Caco-2 (cell line): ENCODE measurements around the gene PCED1B. TPM values are rescaled to one million over a fixed set of nuclear protein-coding genes. Genes with fewer than 3 reads are reported as not detected.

Source experiments
- BruUV-seq: library from RNA; stranded (reverse); fragments of 400-500 nt; replicated peaks from 2 replicates; lab custom pipeline; 2021; lab: Mats Ljungman, UMichigan
- CTCF ChIA-PET: fragments of 300-600 bp; sonication (Branson Sonifier 250); formaldehyde crosslinking; loops from one replicate; lab custom pipeline; 2022; ENCODE audit warnings: antibody characterized with exemption; lab: Charles Lee
- POLR2A ChIA-PET: fragments of 300-600 bp; sonication (Branson Sonifier 250); formaldehyde crosslinking; loops from one replicate; lab custom pipeline; 2022; ENCODE audit warnings: antibody characterized with exemption; lab: Charles Lee
- DNase-seq, 2 experiments: peaks; one replicate each; pipeline versions ENCODE4 v3.0.0 to v3.0.0-alpha.2; 2020 to 2022
- H3K27me3 ChIP-seq: replicated peaks from 2 replicates; pipeline ENCODE4 v1.6.0; 2011; ENCODE audit warnings: low read length; ENCODE audit not compliant: control insufficient read depth, insufficient read depth
- H3K36me3 ChIP-seq: 2 replicates; pipeline ENCODE4 v1.5.1; 2011; ENCODE audit warnings: low read length; ENCODE audit not compliant: control insufficient read depth, insufficient read depth
- H3K4me1 ChIP-seq: fragments of 250-450 bp; sonication (Bioruptor Pico); 2 replicates; pipeline ENCODE4 v1.5.1; 2020; ENCODE audit warnings: mild to moderate bottlenecking
- H3K4me3 ChIP-seq: 2 replicates; pipeline ENCODE4 v1.5.1; 2011; ENCODE audit warnings: low read depth, mild to moderate bottlenecking, control low read depth, low read length
- H3K9me3 ChIP-seq: fragments of 250-450 bp; sonication (Bioruptor Pico); 2 replicates; pipeline ENCODE4 v1.5.1; 2020; ENCODE audit warnings: mild to moderate bottlenecking, moderate library complexity
- H3K27ac Mint-ChIP-seq: one replicate; pipeline ENCODE4 v1.8.0; 2022; ENCODE audit warnings: mixed read lengths; ENCODE audit not compliant: unreplicated experiment
- H3K27me3 Mint-ChIP-seq: one replicate; pipeline ENCODE4 v1.8.0; 2022; ENCODE audit warnings: mixed read lengths; ENCODE audit not compliant: insufficient read depth, unreplicated experiment
- H3K36me3 Mint-ChIP-seq: one replicate; pipeline ENCODE4 v1.8.0; 2022; ENCODE audit warnings: mild to moderate bottlenecking, mixed read lengths; ENCODE audit not compliant: insufficient read depth, unreplicated experiment
- H3K4me1 Mint-ChIP-seq: one replicate; pipeline ENCODE4 v1.8.0; 2022; ENCODE audit warnings: low read depth, mixed read lengths; ENCODE audit not compliant: unreplicated experiment
- H3K4me3 Mint-ChIP-seq: one replicate; pipeline ENCODE4 v1.8.0; 2022; ENCODE audit warnings: mild to moderate bottlenecking, moderate library complexity, mixed read lengths; ENCODE audit not compliant: unreplicated experiment
- H3K9me3 Mint-ChIP-seq: one replicate; pipeline ENCODE4 v1.8.0; 2022; ENCODE audit warnings: mixed read lengths; ENCODE audit not compliant: unreplicated experiment
- intact Hi-C: fragments of 100-400 bp; cut with micrococcal nuclease; formaldehyde crosslinking; loops from one replicate; pipeline ENCODE4 v1.10.0; 2022; ENCODE audit not compliant: unreplicated experiment
- total RNA-seq: library from RNA; stranded (reverse); gene quantifications from 2 replicates; pipeline ENCODE4 v1.2.3, GENCODE V29; 2022
- TF ChIP-seq, protein P1 (sequence below), 2 experiments: fragments of 200-600 bp in 1 of 2; IDR thresholded peaks; 1 replicate in 1 of 2; 2 replicates in 1 of 2; pipeline versions ENCODE4 v1.5.1 to v1.8.0; 2011 to 2022; ENCODE audit warnings: antibody characterized with exemption in 1 of 2, control low read depth in 1 of 2, inconsistent platforms in 1 of 2, low read depth in 1 of 2, low read length in 1 of 2, mild to moderate bottlenecking in 1 of 2, moderate library complexity in 1 of 2; ENCODE audit not compliant: insufficient read depth in 1 of 2, severe bottlenecking in 1 of 2, unreplicated experiment in 1 of 2

PCED1B gene
- total RNA-seq, 1 experiment from 2014 or later, result 7.0 TPM

DNA sequence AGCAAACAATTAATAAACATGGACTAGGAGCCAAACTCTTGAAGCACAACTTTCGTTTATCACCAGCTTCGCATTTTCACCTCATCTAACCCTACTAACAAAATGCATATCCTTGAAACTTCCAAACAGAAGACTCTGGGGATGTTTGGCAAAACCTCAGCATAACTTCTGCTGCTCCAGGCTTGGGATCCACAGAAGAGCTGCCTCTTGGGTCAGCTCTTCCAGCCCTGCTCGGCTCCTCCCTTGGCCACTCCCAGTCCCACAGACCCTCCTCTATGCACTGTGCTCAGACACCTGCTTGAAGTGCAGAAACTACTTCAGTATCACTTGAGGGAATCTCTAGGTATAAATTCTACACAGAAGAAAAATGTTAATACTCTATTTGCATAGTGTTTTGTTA, 110.3 kb downstream of the PCED1B start:
- TF ChIP-seq, protein P1, sequence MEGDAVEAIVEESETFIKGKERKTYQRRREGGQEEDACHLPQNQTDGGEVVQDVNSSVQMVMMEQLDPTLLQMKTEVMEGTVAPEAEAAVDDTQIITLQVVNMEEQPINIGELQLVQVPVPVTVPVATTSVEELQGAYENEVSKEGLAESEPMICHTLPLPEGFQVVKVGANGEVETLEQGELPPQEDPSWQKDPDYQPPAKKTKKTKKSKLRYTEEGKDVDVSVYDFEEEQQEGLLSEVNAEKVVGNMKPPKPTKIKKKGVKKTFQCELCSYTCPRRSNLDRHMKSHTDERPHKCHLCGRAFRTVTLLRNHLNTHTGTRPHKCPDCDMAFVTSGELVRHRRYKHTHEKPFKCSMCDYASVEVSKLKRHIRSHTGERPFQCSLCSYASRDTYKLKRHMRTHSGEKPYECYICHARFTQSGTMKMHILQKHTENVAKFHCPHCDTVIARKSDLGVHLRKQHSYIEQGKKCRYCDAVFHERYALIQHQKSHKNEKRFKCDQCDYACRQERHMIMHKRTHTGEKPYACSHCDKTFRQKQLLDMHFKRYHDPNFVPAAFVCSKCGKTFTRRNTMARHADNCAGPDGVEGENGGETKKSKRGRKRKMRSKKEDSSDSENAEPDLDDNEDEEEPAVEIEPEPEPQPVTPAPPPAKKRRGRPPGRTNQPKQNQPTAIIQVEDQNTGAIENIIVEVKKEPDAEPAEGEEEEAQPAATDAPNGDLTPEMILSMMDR (IDR thresholded peaks at IDR 0.05; ENCODE audit: insufficient read depth in 1 of 2, low read depth in 1 of 2, low read length in 1 of 2, severe bottlenecking in 1 of 2, unreplicated experiment in 1 of 2), result no peak
- Histone ChIP-seq H3K36me3 (no peaks in the 10 kb centered on the region), H3K4me1 (peaks cover 22% of the 10 kb centered on the region), H3K9me3 (no peaks in the 10 kb centered on the region), H3K27me3 (no peaks in the 10 kb centered on the region), H3K4me3 (no peak overlapping the region)
- Mint-ChIP-seq H3K4me1 (peaks cover 19% of the 10 kb centered on the region), H3K27me3 (no peaks in the 10 kb centered on the region), H3K36me3 (no peaks in the 10 kb centered on the region), H3K4me3 (no peak overlapping the region), H3K27ac (no peak overlapping the region), H3K9me3 (no peaks in the 10 kb centered on the region)
- intact Hi-C loops, result loop anchor here (5.0 kb wide), 1 partner anchor 118 kb away; no protein-coding TSS in a partner anchor
- no peak for DNase-seq
- CTCF ChIA-PET, result no interaction called here
- POLR2A ChIA-PET, result no interaction called here
- BruUV-seq, result no TSS peak

DNA sequence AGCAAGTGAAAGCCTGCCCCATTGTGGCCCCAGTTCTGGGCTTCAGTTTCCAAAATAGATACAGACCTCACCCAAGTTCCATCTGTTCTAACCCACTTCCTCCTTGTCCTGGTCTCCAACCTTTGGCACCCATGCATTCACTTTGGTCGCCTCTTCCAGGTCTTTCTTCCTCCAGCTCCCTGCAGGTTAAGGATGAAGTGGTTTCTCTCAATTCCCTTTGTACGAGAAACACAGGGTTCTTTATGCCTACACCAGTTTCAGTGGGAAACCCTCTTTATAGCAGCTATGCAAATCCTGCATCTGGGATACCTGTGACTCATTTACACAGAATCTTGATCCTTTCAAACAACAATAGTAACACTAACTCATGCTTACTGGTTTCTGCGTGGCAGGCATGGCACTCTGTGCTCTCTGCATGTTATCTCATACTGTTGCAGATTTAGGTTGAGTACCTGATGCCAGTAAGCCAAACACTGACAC, 110.9 kb downstream of the PCED1B start:
- DNase-seq, result no peak
- CTCF ChIA-PET, result no interaction called here
- no peaks in the 10 kb centered on the region for H3K27me3 Mint-ChIP-seq

DNA sequence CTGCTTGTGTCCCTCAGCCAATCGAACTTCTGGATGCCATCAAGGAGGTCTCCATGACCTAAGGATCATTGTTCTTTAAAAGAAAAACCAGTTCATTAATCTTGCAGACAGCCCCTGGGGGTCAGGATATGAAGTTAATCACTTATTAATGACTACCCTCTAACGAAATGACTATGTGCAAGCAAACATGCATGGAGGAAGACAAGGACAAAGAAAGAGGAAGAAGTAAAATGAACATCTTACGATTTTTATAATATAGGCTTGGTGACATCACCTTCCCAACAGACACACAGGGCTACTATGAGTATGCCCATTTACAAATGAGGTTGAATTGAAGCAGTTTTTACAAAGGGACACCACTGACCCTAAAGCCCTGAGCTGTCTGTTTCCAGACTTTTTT, 111.5 kb downstream of the PCED1B start:
- Mint-ChIP-seq H3K27ac (no peak overlapping the region), H3K4me3 (no peak overlapping the region), H3K27me3 (no peaks in the 10 kb centered on the region), H3K4me1 (peaks cover 19% of the 10 kb centered on the region), H3K9me3 (no peaks in the 10 kb centered on the region), H3K36me3 (no peaks in the 10 kb centered on the region)
- peaks cover 22% of the 10 kb centered on the region for H3K4me1 ChIP-seq
- TF ChIP-seq, protein P1 (IDR thresholded peaks at IDR 0.05; ENCODE audit: insufficient read depth in 1 of 2, low read depth in 1 of 2, low read length in 1 of 2, severe bottlenecking in 1 of 2, unreplicated experiment in 1 of 2), result no peak
- ChIA-PET CTCF (interaction anchor here (0.7 kb wide), 1 partner anchor 60 kb away, joined by 3 read pairs; no protein-coding TSS in a partner anchor), POLR2A (no interaction called here)
- H3K4me3 ChIP-seq, result no peak overlapping the region
- no TSS peak for BruUV-seq
- no peaks in the 10 kb centered on the region for H3K36me3 ChIP-seq
- no peaks in the 10 kb centered on the region for H3K27me3 ChIP-seq
- DNase-seq, result no peak
- intact Hi-C loops, result loop anchor here (5.0 kb wide), 1 partner anchor 116 kb away; no protein-coding TSS in a partner anchor
- H3K9me3 ChIP-seq, result no peaks in the 10 kb centered on the region

More for the DNA sequence above, 110.9 kb downstream of the PCED1B start:
- Histone ChIP-seq H3K4me1 (peaks cover 22% of the 10 kb centered on the region), H3K4me3 (no peak overlapping the region), H3K36me3 (no peaks in the 10 kb centered on the region), H3K9me3 (no peaks in the 10 kb centered on the region), H3K27me3 (no peaks in the 10 kb centered on the region)
- no peaks in the 10 kb centered on the region for H3K36me3 Mint-ChIP-seq
- intact Hi-C loops, result loop anchor here (5.0 kb wide), 1 partner anchor 117 kb away; no protein-coding TSS in a partner anchor
- no peak overlapping the region for H3K4me3 Mint-ChIP-seq
- no peaks in the 10 kb centered on the region for H3K9me3 Mint-ChIP-seq
- POLR2A ChIA-PET, result no interaction called here
- TF ChIP-seq, protein P1 (IDR thresholded peaks at IDR 0.05; ENCODE audit: insufficient read depth in 1 of 2, low read depth in 1 of 2, low read length in 1 of 2, severe bottlenecking in 1 of 2, unreplicated experiment in 1 of 2), result no peak
- no TSS peak for BruUV-seq
- no peak overlapping the region for H3K27ac Mint-ChIP-seq
- peaks cover 19% of the 10 kb centered on the region for H3K4me1 Mint-ChIP-seq
